HG02759 (cell line): ENCODE data around the gene SSRP1.
"Not testable (repeated sequence)": the region's sequence is repeated elsewhere in the genome, so short reads cannot be mapped to it uniquely, and the experiment has no call there.

Source experiments
- ATAC-seq: cut with Tn5 transposase; IDR thresholded peaks from one replicate; pipeline ENCODE4 v1.9.1; 2021; ENCODE audit warnings: mild to moderate bottlenecking, moderate library complexity; ENCODE audit not compliant: unreplicated experiment

The SSRP1 gene

GRCh38 chr11:57340039-57340615, 4.4 kb upstream of the SSRP1 start:
- no peak for ATAC-seq

- no peak for ATAC-seq
These were observed 3.6 kb upstream of the SSRP1 start for GRCh38 chr11:57339328-57339727.

- no peak for ATAC-seq
These were observed 2.5 kb upstream of the SSRP1 start, which contains the start of gene P2RX3 for GRCh38 chr11:57338142-57338541. P2RX3 (plus strand) TSS chr11:57338352; CDS start chr11:57338551, 199 bp downstream.

GRCh38 chr11:57336856-57337255, 1.2 kb upstream of the SSRP1 start:
- ATAC-seq = not testable (repeated sequence)

GRCh38 chr11:57336111-57336666, 497 bp upstream of the SSRP1 start:
- ATAC-seq = peak; percentile 10

GRCh38 chr11:57335023-57335342, 709 bp downstream of the SSRP1 start:
- ATAC-seq = peak; percentile 3

- no peak for ATAC-seq
These were observed 2.8 kb downstream of the SSRP1 start for GRCh38 chr11:57332694-57333440.

- ATAC-seq = no peak
These were observed 4.0 kb downstream of the SSRP1 start for GRCh38 chr11:57331720-57332119.

GRCh38 chr11:57330029-57330428, 5.7 kb downstream of the SSRP1 start:
- no peak for ATAC-seq

GRCh38 chr11:57327721-57328120, 8.0 kb downstream of the SSRP1 start:
- ATAC-seq = no peak

- no peak for ATAC-seq
These were observed 10.0 kb downstream of the SSRP1 start for GRCh38 chr11:57325735-57326048.

- ATAC-seq = peak; percentile 84
These were observed 10.6 kb downstream of the SSRP1 start, which contains the start of gene TNKS1BP1 for GRCh38 chr11:57324886-57325734. TNKS1BP1 (minus strand) TSS chr11:57324952; CDS start chr11:57321885, 3,067 bp downstream.

GRCh38 chr11:57324154-57324885, 11.4 kb downstream of the SSRP1 start:
- peak; percentile 7 for ATAC-seq

GRCh38 chr11:57323855-57324153, 11.9 kb downstream of the SSRP1 start:
- no peak for ATAC-seq

GRCh38 chr11:57323167-57323854, 12.4 kb downstream of the SSRP1 start:
- no peak for ATAC-seq

- ATAC-seq = no peak
These were observed 13.2 kb downstream of the SSRP1 start for GRCh38 chr11:57322256-57323166.

GRCh38 chr11:57321388-57322255, 14.1 kb downstream of the SSRP1 start:
- no peak for ATAC-seq

- no peak for ATAC-seq
These were observed 14.8 kb downstream of the SSRP1 start for GRCh38 chr11:57320719-57321387.
